Skeletal muscle cell (primary cell): ENCODE data around the gene TBC1D23.
"Not testable (repeated sequence)": the region's sequence is repeated elsewhere in the genome, so short reads cannot be mapped to it uniquely, and the experiment has no call there.

Source experiments
- DNase-seq: peaks from one replicate; pipeline ENCODE4 v3.0.0-alpha.2; 2010; ENCODE audit warnings: low read depth
- H3K4me3 ChIP-seq: 2 replicates; pipeline ENCODE4 v1.5.1; 2011; ENCODE audit warnings: low read depth, mild to moderate bottlenecking, control low read depth, low read length, moderate library complexity

The TBC1D23 gene

DNA sequence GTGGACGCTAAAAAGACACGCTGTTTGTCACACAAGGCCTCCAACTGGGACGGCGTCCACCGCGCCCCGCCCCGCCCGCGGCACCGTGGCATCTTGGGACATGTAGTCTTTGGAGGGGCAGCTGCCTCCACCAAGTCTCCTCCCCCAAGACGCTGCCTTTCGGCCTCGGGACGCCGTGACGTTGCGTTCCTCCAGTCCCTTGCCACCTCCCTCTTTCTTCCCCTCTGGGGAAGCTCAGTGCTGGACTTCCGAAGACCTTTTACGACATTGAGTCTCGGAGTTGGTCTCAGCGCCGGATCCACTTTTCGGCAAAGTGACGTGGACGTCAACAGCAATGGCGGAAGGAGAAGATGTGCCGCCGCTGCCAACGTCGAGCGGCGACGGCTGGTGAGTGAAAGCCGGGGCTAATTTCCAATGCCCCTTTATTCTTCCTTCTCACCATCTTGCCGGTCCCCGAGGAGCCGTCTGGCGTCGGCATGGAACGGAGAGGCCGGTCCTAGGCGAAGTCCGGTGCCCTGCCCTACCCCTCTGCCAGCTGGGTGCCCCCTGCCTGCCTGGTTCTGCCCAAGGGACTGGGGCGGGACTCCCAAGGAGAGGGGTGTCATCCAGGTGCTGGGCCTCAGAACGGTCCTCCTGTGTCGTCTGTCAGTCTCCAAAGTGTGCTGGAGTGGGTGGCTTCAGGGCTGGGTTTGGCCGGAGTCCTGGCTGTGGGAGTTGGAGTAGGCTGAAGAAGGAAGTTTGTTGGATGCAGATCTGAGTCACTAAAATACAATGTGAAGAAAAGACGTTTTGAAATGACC is at the start of gene TBC1D23:
TBC1D23 (plus strand) TSS at position 308 of the 800 bp plus-strand sequence; CDS start at position 335, 27 bp downstream.
- DNase-seq: peak; percentile 100
- peak within 1 kb of the TSS; percentile 100 for H3K4me3 ChIP-seq

DNA sequence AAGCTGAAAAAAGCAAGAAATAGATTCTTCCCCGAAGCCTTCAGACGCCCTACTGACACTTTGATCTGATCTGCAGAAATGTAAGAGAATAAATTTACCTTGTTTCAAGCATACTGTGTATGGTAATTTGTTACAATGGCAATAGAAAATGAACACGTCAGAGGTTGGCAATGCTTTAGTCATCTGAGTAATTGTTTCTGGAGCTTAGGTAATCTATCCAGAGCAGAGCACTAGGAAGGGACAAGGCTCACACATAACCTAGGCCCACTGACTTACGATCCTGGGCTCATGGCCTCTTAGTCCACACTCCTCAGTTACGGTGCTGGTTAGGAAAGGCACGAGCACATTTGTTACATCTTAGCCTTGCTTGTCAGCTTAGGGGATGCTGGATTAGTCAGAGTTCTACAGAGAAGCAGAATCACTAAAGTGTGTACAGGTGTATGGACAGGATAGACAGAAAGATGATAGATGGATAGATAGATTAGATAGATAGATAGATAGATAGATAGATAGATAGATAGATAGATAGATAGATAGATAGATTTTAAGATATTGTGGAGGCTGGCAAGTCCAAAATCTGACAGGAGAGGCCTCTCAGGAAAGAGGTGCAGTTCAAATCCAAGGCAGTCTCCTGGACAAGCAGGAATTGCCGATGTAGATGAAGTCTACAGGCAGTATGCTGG is 46.8 kb upstream of the TBC1D23 start:
- no peak overlapping the region for H3K4me3 ChIP-seq
- DNase-seq: no peak

DNA sequence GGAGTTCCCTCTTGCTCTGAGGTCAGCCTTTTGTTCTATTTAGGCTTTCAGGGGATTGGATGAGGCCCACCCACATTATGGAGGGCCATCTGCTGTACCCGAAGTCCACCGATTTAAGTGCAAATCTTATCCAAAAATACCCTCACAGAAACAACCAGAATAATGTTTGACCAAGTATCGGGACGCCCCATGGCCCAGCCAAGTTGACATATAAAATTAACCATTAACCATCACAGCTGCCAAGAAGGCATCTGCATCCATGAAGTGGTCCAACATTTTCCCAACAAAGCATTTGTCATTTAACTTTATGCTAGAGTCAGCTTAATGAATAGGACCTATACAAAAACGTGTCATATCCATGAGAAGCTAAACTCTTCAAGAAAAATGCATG is 46.2 kb upstream of the TBC1D23 start:
- H3K4me3 ChIP-seq: no peak overlapping the region
- no peak for DNase-seq

DNA sequence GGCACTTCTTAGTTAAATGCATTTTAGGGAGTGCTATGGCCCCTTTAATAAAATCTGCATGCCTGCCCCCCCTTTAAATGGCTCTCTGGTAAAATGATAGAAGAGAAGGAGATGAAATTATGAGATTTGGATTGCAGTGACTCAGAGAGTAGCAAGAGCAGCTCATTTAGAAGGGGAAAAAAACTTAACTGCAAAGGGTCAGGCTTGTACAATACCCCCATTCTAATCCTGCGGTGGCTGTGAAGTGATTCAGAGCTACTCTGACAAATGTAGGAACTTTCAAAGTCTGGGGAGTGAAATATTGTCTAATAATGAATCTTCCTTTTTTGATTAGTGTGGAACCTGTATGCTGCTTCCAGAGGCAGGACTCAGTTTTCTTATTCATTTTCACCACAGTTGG is 44.1 kb upstream of the TBC1D23 start:
- DNase-seq: no peak
- no peak overlapping the region for H3K4me3 ChIP-seq

DNA sequence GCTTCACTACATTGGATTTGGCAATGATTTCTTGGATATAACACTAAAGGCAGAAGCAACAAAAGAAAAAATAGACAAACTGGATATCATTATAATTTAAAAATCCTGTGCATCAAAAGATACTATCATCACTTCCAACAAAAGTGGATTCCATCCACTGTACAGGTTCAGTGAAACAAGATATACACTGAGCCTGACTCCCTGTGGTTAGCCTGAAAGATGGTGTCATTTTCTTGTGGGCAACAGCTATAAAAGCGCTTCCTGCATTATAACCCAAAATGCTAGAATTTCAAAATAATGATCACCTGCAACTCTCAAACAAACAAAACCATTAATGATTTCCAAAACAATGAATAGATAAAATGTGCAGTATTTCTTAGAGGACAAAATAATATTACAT is 39.6 kb upstream of the TBC1D23 start:
- no peak overlapping the region for H3K4me3 ChIP-seq
- DNase-seq: no peak

DNA sequence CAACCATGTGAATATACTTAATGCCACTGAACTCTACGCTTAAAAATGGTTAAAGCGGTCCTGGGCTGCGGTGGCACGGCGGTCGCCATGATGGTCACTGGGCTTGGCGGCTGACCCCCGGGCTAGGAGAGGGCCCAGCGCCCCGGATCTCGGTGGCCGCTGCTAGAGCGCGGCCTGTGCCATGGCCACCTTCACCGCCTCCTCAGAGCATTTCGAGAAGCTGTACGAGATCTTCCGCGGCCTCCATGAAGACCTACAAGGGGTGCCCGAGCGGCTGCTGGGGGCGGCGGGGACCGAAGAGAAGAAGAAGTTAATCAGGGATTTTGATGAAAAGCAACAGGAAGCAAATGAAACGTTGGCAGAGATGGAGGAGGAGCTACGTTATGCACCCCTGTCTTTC is 35.6 kb upstream of the TBC1D23 start:
- no peak for DNase-seq

DNA sequence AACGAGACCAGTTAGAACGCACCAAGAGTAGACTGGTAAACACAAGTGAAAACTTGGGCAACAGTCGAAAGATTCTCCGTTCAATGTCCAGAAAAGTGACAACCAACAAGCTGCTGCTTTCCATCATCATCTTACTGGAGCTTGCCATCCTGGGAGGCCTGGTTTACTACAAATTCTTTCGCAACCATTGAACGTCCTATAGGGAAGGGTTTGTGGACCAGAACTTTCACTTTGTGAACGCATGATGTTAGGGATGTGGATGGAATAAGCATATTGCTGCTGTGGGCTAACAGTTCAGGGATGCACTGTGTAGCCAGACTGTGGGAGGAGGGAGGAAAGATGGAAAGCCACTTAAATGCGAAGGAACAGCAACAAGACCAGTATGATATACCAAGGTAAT is 34.9 kb upstream of the TBC1D23 start:
- no peak overlapping the region for H3K4me3 ChIP-seq

More for the DNA sequence above, 35.6 kb upstream of the TBC1D23 start:
- H3K4me3 ChIP-seq: no peak overlapping the region

DNA sequence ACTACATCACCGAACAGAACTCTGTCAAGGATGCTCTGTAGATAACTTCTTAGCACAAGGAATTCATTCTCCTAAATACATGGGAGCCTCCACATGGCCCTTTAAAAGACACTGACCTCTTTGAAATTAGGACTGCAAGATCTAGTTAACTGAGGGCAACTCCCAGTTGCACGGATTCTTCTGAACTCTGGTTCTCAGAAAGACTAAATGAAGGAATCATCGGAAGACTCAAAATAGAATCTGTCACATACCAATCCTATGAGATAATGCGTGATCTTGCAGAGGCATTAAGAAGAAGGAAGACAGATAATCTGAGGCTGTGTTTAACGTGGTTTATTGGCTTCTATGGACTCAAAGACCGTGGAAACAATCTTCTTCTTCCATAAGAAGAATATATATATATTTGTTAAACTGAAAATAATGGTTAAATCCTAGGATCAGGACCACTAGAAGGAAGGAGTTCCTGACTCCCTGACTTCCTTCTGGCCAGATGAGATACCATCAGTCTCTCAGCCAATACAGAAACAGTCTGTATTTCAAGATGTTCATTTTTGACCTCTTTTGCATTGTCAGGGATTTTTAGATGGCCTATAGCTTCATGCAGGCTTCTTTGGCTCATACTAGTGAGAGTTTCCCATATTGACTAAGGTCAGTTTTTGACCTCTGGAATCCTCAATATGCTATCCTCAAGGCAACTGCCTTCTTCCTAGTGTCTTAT is 33.9 kb upstream of the TBC1D23 start:
- no peak for DNase-seq
- H3K4me3 ChIP-seq: no peak overlapping the region

More for the DNA sequence above, 34.9 kb upstream of the TBC1D23 start:
- no peak for DNase-seq

DNA sequence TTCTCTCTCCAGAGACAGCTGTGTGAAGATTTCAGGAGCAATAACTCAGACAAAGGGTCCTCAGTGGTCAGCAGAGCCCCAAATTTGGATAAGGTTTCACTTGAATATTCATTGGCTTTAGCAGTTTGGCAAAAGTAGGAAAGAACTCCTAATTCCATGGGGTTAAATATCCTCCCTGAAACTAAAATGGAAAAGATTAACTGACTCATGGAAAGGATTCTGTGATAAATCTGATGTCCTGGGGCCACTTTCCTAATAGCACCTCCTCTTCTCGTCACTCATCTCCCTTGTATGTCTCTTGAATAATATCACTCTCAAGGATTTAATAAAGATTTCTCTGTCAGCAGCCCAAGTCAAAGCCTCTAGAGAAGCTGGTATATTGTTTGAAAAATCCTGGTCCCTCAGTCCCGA is 33.3 kb upstream of the TBC1D23 start:
- H3K4me3 ChIP-seq: no peak overlapping the region

DNA sequence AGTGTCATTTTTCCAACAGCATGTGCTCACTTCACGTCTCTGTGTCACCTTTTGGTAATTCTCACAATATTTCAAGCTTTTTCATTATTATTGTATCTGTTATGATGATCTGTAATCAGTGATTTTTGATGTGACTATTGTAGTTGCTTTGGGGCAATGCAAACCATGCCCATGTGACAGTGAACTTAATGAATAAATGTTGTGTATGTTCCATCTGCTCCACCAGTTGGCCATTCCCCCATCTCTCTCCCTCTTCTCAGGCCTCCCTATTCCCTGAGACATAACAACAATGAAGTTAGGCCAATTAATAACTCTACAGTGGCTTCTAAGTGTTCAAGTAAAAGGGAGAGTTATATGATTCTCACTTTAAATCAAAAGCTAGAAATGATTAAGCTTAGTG is 32.5 kb upstream of the TBC1D23 start:
- DNase-seq: no peak
- H3K4me3 ChIP-seq: no peak overlapping the region

More for the DNA sequence above, 33.3 kb upstream of the TBC1D23 start:
- DNase-seq: no peak

DNA sequence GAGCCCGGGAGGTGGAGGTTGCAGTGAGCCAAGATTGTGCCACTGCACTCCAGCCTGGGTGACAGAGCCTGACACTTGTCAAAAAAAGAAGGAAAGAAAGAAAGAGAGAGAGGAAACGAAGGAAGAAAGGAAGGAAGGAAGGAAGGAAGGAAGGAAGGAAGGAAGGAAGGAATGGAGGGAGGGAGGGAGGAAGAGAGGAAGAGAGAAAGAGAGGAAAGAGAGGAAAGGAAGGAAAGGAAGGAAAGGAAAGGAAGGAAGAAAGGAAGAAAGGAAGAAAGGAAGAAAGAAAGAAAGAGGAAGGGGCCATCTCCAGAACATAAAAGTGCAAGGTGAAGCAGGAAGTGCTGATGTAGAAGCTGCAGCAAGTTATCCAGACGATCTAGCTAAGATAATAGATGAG is 31.6 kb upstream of the TBC1D23 start:
- DNase-seq, H3K4me3 ChIP-seq: not testable (repeated sequence)

DNA sequence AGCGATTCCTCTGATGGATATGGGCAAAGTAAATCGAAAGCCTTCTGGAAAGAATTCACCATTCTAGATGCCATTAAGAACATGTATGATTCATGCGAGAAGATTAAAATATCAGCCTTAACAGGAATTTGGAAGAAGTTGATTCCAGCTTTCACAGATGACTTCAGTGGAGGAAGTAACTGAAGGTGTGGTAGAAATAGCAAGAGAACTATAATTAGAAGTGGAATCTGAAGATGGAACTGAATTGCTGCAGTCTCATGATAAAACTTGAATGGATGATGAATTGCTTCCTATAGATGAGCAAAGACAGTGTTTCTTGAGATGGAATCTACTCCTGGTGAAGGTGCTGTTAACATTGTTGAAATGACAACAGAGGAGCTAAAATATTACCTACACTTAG is 30.1 kb upstream of the TBC1D23 start:
- DNase-seq: no peak
- H3K4me3 ChIP-seq: no peak overlapping the region

DNA sequence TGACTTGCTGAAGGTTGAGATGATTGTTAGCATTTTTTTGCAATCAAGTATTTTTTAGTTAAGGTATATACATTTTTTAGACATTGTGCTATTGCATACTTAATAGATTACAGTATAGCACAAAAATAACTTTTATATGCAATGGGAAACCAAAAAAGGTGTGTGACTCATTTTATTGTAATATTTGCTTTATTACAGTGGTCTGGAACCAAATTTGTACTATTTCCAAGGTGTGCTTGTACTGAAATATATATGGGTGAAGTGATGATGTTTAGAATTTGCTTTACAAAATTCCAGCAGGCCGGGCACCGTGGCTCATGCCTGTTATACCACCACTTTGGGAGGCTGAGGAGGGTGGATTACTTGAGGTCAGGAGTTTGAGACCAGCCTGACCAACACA is 29.1 kb upstream of the TBC1D23 start:
- no peak for DNase-seq
- no peak overlapping the region for H3K4me3 ChIP-seq

DNA sequence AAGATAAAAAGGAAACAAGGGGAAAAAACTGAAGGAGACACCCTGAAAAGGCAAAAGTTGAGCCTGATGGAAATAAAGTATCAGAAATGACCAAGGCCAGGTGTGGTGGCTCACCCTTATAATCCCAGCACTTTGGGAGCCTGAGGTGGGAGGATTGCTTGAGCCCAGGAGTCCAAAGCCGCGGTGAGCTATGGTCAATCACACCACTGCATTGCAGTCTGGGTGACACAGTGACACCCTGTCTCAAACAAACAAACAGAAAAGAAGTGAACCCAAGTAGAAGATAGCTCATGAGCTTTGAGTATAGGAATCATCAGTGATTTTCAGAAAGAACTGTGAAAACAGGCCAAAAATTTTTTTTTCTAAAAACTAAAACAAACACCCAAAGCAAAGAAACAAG is 26.4 kb upstream of the TBC1D23 start:
- no peak for DNase-seq
- no peak overlapping the region for H3K4me3 ChIP-seq

DNA sequence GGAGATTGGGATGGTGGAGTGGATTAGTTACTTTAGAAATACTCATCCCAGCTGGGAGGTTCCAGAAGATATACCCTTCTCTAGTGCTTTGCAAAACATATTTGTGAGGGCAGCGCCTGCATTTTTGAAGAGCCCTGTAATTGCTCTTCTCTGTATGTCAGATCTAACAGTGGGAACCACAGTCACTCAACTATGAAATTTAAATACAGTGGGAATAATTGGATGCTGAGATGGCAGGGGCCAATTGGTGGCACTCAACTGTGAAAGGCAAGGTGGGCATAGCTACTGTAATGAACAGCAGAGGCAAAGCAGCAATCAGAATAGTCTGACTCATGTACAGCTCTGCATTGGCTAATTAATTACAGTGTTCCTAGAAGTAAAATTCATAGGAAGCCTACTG is 22.2 kb upstream of the TBC1D23 start:
- H3K4me3 ChIP-seq: no peak overlapping the region
- DNase-seq: no peak

DNA sequence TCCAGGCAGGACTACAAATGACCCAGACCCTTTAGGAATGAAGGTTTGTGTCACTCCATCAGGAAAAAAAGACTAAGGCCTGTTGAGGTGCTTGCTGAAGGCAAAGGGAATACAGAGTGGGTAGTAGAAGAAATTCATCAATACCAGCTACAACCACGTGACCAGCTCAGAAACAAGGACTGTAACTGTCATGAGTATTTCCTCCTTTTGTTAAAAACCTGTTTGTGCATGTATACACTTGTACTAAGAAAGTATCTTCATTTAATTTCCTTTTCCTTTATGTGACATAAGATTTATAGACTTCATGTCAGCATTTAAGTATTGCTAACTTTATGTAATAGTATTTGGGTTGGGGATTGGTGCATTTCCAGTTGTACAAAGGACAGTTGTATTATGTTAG is 18.3 kb upstream of the TBC1D23 start:
- not testable (repeated sequence) for DNase-seq, H3K4me3 ChIP-seq

DNA sequence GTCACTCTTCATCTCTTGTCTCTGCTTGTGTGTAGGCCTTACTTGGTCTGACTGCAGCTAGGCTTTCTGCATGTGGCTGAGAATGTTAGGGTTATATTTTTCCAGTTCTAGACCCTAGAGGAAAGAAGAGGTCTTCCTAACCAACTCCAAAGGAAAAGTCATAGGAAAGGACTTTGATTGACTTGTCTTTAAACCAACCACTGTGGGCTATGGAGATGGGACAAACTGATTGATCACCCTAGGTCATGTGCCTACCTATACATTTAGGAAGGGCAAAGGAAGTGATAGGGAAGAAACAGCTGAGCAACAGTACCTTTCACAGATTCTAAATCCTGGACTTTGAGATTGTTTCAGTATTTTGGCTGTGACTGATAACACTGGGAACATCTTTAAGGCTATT is 16.5 kb upstream of the TBC1D23 start:
- no peak overlapping the region for H3K4me3 ChIP-seq

DNA sequence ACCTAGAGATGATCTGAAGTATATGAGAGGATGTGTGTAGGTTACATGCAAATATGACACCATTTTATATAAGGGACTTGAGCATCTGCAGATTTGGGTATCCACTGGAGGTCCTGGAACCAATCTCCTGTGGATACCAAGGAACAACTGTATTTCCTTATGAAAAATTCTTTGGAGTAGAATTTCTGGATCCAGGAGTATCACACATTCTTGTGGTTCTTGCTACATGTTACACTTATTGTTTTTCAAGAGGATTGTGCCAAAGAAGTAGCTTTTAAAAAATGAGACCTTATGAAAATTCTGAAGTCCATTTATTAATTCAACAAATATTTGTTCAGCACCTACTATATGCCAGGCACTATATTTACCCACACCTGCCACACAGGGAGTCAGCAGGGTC is 15.7 kb upstream of the TBC1D23 start:
- no peak for DNase-seq
- no peak overlapping the region for H3K4me3 ChIP-seq

More for the DNA sequence above, 16.5 kb upstream of the TBC1D23 start:
- no peak for DNase-seq

DNA sequence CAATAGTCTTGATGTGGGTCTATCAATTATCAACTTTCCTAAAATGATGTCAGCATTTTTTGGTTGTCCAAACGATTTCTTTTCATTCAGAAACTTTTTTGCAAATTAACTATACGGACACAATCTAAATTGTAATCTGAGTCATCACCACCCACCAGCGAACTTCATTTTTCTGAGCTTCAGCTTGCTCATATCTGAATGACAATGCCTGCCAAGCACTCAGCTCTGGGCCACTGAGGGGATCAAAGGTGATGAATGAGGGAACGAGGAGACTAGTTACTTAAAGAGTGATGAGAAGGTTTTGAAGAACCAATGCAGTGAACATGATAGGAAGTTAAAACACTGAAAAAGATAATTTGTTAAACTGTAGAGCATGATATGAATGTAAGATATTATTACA is 14.9 kb upstream of the TBC1D23 start:
- H3K4me3 ChIP-seq: no peak overlapping the region
- DNase-seq: no peak

DNA sequence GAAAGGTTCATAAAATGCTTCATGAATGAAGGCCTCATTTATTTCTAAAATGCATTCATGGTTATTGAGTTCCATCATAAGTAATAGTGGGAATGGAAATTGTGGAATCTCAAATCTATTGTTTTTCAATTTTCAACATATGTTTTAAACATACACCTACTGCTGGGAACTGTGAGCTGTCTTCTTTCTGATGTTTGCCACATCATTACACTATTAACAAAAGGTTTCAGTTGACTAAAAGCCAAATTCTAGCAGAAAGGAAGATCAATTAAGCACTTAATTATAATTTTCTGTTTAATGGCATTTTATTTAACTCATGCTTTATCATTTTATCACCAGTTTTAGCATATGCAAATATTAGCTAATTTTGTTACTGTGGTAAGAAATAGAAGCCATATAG is 13.8 kb upstream of the TBC1D23 start:
- no peak overlapping the region for H3K4me3 ChIP-seq
- no peak for DNase-seq
